ENCODE data around the gene PTPRT. TPM values are rescaled to one million over a fixed set of nuclear protein-coding genes. Genes with fewer than 3 reads are reported as not detected.

The PTPRT gene
- total and polyA plus RNA-seq, 9 donors: under 0.01 to 3.2 (median 0.22) TPM; not detected in 1

DNA sequence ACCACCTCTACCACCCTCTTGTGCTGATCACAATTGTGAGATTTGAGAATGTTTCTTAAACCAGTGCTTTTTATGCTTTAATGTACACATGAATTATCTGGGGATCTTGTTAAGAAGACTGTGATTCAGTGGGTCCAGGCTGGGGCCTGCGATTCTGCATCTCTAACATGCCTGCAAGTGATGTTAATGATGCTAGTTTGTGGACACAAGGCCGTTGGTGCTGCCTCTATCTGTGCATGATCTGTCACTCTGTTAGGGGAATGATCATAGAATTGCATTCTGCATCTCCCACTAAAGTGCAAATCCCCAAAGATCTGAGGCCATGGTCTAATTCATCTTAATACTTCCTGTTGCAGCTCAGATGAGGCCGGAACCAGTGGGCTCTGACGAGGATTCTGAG is 746.5 kb downstream of the PTPRT start:
- no peaks in the 10 kb centered on the region for H3K36me3 ChIP-seq
- TF ChIP-seq POLR2A (IDR thresholded peaks at IDR 0.05): no peak
- TF ChIP-seq, protein P1, sequence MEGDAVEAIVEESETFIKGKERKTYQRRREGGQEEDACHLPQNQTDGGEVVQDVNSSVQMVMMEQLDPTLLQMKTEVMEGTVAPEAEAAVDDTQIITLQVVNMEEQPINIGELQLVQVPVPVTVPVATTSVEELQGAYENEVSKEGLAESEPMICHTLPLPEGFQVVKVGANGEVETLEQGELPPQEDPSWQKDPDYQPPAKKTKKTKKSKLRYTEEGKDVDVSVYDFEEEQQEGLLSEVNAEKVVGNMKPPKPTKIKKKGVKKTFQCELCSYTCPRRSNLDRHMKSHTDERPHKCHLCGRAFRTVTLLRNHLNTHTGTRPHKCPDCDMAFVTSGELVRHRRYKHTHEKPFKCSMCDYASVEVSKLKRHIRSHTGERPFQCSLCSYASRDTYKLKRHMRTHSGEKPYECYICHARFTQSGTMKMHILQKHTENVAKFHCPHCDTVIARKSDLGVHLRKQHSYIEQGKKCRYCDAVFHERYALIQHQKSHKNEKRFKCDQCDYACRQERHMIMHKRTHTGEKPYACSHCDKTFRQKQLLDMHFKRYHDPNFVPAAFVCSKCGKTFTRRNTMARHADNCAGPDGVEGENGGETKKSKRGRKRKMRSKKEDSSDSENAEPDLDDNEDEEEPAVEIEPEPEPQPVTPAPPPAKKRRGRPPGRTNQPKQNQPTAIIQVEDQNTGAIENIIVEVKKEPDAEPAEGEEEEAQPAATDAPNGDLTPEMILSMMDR (IDR thresholded peaks at IDR 0.05): no peak
- TF ChIP-seq EP300 (IDR thresholded peaks at IDR 0.05): no peak
- H3K27ac ChIP-seq: no peak overlapping the region
- no peak overlapping the region for H3K4me3 ChIP-seq
- no peak for DNase-seq
- WGBS, 3 donors: 86 to 92% (median 90%) methylated on average over 4 of the region's 4 CpGs
- intact Hi-C loops (cut with DNase I): no loop called here
- peaks cover 2% of the 10 kb centered on the region for H3K4me1 ChIP-seq (ENCODE audit: insufficient read depth)
- no peaks in the 10 kb centered on the region for H3K9me3 ChIP-seq
- H3K27me3 ChIP-seq: no peaks in the 10 kb centered on the region

DNA sequence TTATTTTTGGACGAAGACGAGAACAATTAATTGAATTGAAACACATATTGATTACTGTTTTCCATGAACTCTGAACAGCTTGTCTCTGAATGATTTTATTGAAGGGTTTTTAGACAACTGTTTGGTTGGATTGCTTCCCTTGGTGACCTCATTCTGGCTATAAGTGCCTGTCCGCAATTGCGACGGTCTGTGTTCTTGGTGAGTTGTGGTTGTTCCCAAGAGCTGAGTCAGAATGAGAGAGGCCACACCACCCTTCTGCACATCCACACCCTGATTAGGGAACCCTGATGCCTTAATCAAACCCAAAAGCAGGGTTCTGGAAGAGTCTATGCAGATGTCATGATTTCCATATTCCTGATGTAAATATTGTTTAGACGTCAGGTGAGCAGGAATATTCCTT is 747.0 kb downstream of the PTPRT start:
- intact Hi-C loops (cut with DNase I): no loop called here
- Histone ChIP-seq H3K36me3 (no peaks in the 10 kb centered on the region), H3K4me1 (ENCODE audit: insufficient read depth) (peaks cover 2% of the 10 kb centered on the region), H3K4me3 (no peak overlapping the region), H3K27ac (no peak overlapping the region), H3K9me3 (no peaks in the 10 kb centered on the region), H3K27me3 (no peaks in the 10 kb centered on the region)
- DNase-seq: no peak
- WGBS, 3 donors: 36 to 52% (median 44%) methylated on average over 6 of the region's 6 CpGs
- TF ChIP-seq EP300 (IDR thresholded peaks at IDR 0.05) (no peak), POLR2A (IDR thresholded peaks at IDR 0.05) (no peak)
- TF ChIP-seq, protein P1 (IDR thresholded peaks at IDR 0.05): no peak

DNA sequence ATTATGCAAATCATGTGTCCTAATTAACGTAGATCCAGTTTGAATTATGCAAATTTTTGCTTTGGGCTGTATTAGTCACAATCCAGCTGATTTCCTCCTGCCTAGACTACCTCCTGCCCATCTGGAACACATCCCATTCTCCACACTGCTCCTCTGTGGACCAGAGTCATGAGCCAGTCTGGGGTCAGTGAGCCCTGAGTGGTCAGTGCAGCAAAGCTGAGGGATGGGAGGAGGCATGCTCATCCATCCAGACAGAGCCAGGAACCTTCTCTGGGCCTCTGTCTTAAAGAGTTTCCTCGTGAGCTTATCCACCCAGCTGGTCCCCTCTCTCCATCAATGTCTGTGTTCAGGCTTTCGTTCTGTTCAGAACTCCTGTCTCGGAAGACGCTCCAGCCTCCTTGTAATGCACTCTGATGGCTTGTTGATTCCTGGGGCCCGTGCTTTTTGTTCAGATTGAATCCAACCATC is 747.8 kb downstream of the PTPRT start:
- DNase-seq: peak in 3 of 5 donors; percentile 30 to 60 (median 47)
- 13 to 28% (median 23%) methylated on average over 6 of the region's 6 CpGs for WGBS, 3 donors
- TF ChIP-seq, protein P1 (IDR thresholded peaks at IDR 0.05): no peak
- TF ChIP-seq EP300 (IDR thresholded peaks at IDR 0.05) (no peak), POLR2A (IDR thresholded peaks at IDR 0.05) (no peak)
- intact Hi-C loops (cut with DNase I): no loop called here
- no peaks in the 10 kb centered on the region for H3K27me3 ChIP-seq
- H3K4me1 ChIP-seq (ENCODE audit: insufficient read depth): peaks cover 2% of the 10 kb centered on the region
- H3K4me3 ChIP-seq: no peak overlapping the region
- no peak overlapping the region for H3K27ac ChIP-seq
- H3K36me3 ChIP-seq: no peaks in the 10 kb centered on the region
- no peaks in the 10 kb centered on the region for H3K9me3 ChIP-seq

DNA sequence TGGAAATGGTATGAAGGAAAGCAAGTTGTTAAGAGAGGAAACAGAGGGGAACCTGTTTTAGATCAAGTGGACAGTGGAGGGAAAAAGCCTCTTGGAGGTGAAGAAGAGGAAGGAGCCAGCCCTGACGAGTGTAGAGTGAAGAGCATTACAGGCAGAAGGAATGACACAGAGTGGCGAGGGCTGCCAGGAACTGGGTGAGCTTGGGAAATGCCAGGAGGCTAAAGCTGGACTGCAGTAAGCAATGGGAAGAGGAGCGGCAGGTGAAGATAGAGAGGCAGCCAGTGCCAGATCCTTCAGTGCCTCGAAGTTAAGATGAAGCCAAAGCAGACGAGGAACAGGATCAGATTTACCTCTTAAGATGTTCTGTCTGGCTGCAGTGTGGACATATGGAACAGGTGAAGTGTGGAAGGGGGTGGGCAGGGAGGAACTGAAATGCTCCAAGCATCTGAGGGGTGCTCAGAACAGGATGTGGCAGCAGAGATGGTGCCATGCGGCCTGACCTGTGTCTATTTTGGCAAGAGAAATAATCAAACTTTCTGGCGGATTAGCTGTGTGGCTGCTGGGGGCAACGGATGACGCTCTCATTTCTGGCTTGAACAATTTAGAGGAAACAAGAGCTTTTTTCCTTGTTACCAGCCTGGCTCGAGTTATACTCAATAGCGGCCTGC is 748.4 kb downstream of the PTPRT start:
- intact Hi-C loops (cut with DNase I): no loop called here
- TF ChIP-seq EP300 (IDR thresholded peaks at IDR 0.05) (no peak), POLR2A (IDR thresholded peaks at IDR 0.05) (no peak)
- 70 to 80% (median 70%) methylated on average over 11 of the region's 11 CpGs for WGBS, 3 donors
- H3K9me3 ChIP-seq: no peaks in the 10 kb centered on the region
- no peaks in the 10 kb centered on the region for H3K36me3 ChIP-seq
- no peak for DNase-seq
- peaks cover 2% of the 10 kb centered on the region for H3K4me1 ChIP-seq (ENCODE audit: insufficient read depth)
- no peak overlapping the region for H3K27ac ChIP-seq
- H3K27me3 ChIP-seq: no peaks in the 10 kb centered on the region
- no peak overlapping the region for H3K4me3 ChIP-seq

DNA sequence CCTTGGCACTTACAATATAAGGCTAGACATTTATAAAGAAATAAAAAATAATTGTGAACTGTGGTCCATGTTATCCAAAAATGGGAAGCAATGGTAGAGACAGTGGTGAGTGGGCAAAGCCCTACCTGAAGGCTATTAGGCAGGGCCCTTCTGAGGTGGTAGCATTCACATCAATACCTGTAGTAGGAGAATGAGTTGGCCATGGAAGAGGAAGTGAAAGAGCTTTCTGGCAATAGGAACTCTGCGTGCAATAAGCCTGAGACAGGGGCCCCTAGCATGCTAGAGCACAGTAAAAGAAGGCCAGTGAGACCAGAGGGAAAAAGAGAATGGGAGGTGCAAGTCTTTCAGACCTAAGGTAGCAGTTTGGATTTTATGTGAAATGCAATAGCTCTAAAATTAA is 754.5 kb downstream of the PTPRT start:
- WGBS, 3 donors: 87 to 90% (median 89%) methylated on average over 1 of the region's 1 CpG
- Histone ChIP-seq H3K27ac (no peak overlapping the region), H3K9me3 (no peaks in the 10 kb centered on the region), H3K36me3 (no peaks in the 10 kb centered on the region), H3K4me1 (ENCODE audit: insufficient read depth) (no peaks in the 10 kb centered on the region), H3K27me3 (no peaks in the 10 kb centered on the region), H3K4me3 (no peak overlapping the region)
- TF ChIP-seq POLR2A (IDR thresholded peaks at IDR 0.05) (no peak), EP300 (IDR thresholded peaks at IDR 0.05) (no peak)
- TF ChIP-seq, protein P1 (IDR thresholded peaks at IDR 0.05): no peak
- no peak for DNase-seq
- intact Hi-C loops (cut with DNase I): no loop called here

Data from ovary (tissue), 9 donors.